H9 (cell line): Measurements from ENCODE around the gene TMEM145. TPM values are rescaled to one million over a fixed set of nuclear protein-coding genes. Genes with fewer than 3 reads are reported as not detected.

Experiments
- DNase-seq: peaks from one replicate; pipeline ENCODE4 v3.0.0-alpha.2; 2017
- H2AFZ ChIP-seq: one replicate; pipeline ENCODE4 v1.6.1; 2013; ENCODE audit warnings: mild to moderate bottlenecking, low read length, control low read depth, moderate library complexity
- H2AK5ac ChIP-seq: 2 replicates; pipeline ENCODE4 v1.6.1; 2013; ENCODE audit warnings: low read length, control low read depth, mixed read lengths; ENCODE audit not compliant: insufficient read length
- H2BK120ac ChIP-seq: one replicate; pipeline ENCODE4 v1.6.1; 2013; ENCODE audit warnings: low read depth, mild to moderate bottlenecking, low read length, control low read depth, inconsistent platforms; ENCODE audit not compliant: poor library complexity, severe bottlenecking
- H2BK12ac ChIP-seq: 2 replicates; pipeline ENCODE4 v1.6.1; 2013; ENCODE audit warnings: low read length, control low read depth, mixed read lengths, low read depth; ENCODE audit not compliant: insufficient read length
- H2BK15ac ChIP-seq: 2 replicates; pipeline ENCODE4 v1.6.1; 2013; ENCODE audit warnings: low read depth, low read length, control low read depth
- H2BK20ac ChIP-seq: one replicate; pipeline ENCODE4 v1.6.1; 2013; ENCODE audit warnings: low read depth, mild to moderate bottlenecking, low read length, control low read depth, inconsistent platforms; ENCODE audit not compliant: poor library complexity, severe bottlenecking
- H2BK5ac ChIP-seq: 2 replicates; pipeline ENCODE4 v1.6.1; 2013; ENCODE audit warnings: low read length, control low read depth, mixed read lengths; ENCODE audit not compliant: insufficient read length
- H3K14ac ChIP-seq: 2 replicates; pipeline ENCODE4 v1.6.1; 2013; ENCODE audit warnings: low read length, control low read depth; ENCODE audit not compliant: insufficient read depth
- H3K18ac ChIP-seq: 2 replicates; pipeline ENCODE4 v1.6.1; 2013; ENCODE audit warnings: low read depth, mild to moderate bottlenecking, mixed read lengths, low read length, control low read depth; ENCODE audit not compliant: insufficient read length
- H3K23ac ChIP-seq: 2 replicates; pipeline ENCODE4 v1.6.1; 2013; ENCODE audit warnings: low read length, control low read depth, mixed read lengths, low read depth; ENCODE audit not compliant: insufficient read length
- H3K23me2 ChIP-seq: 2 replicates; pipeline ENCODE4 v1.6.1; 2013; ENCODE audit warnings: low read depth, mild to moderate bottlenecking, mixed read lengths, low read length, control low read depth; ENCODE audit not compliant: insufficient read length, poor library complexity, severe bottlenecking
- H3K27ac ChIP-seq: 2 replicates; pipeline ENCODE4 v1.5.1; 2013; ENCODE audit warnings: low read length, control low read depth, mixed read lengths, low read depth; ENCODE audit not compliant: insufficient read length
- H3K27me3 ChIP-seq: 2 replicates; pipeline ENCODE4 v1.6.1; 2013; ENCODE audit warnings: low read length, control low read depth, inconsistent platforms; ENCODE audit not compliant: insufficient read depth
- H3K4ac ChIP-seq: 2 replicates; pipeline ENCODE4 v1.6.1; 2013; ENCODE audit warnings: low read depth, mild to moderate bottlenecking, control low read depth, inconsistent platforms, low read length, moderate library complexity
- H3K4me1 ChIP-seq: 2 replicates; pipeline ENCODE4 v1.6.1; 2013; ENCODE audit warnings: low read length, control low read depth, inconsistent platforms; ENCODE audit not compliant: insufficient read depth
- H3K4me2 ChIP-seq: 2 replicates; pipeline ENCODE4 v1.6.1; 2013; ENCODE audit warnings: low read length, control low read depth, mixed read lengths; ENCODE audit not compliant: insufficient read length, insufficient read depth
- H3K56ac ChIP-seq: 2 replicates; pipeline ENCODE4 v1.6.1; 2013; ENCODE audit warnings: low read depth, mild to moderate bottlenecking, mixed read lengths, low read length, control low read depth; ENCODE audit not compliant: insufficient read length
- H3K79me1 ChIP-seq: 2 replicates; pipeline ENCODE4 v1.6.1; 2013; ENCODE audit warnings: low read depth, mild to moderate bottlenecking, moderate library complexity, low read length, control low read depth, inconsistent platforms; ENCODE audit not compliant: insufficient read depth, poor library complexity, severe bottlenecking
- H3K79me2 ChIP-seq: 2 replicates; pipeline ENCODE4 v1.6.1; 2013; ENCODE audit warnings: low read length, control low read depth, inconsistent platforms; ENCODE audit not compliant: insufficient read depth
- H3K9ac ChIP-seq: 2 replicates; pipeline ENCODE4 v1.6.1; 2013; ENCODE audit warnings: low read length, control low read depth, mixed read lengths; ENCODE audit not compliant: insufficient read length; ENCODE audit errors: extremely low read depth
- H3K9me3 ChIP-seq: one replicate; pipeline ENCODE4 v1.6.1; 2013; ENCODE audit warnings: low read depth, low read length, inconsistent platforms; ENCODE audit not compliant: control insufficient read depth
- H3T11ph ChIP-seq: one replicate; pipeline ENCODE4 v1.6.1; 2013; ENCODE audit warnings: mild to moderate bottlenecking, low read length, control low read depth, inconsistent platforms
- H4K20me1 ChIP-seq: one replicate; pipeline ENCODE4 v1.6.1; 2013; ENCODE audit not compliant: control insufficient read depth, insufficient read length, insufficient read depth
- H4K5ac ChIP-seq: 2 replicates; pipeline ENCODE4 v1.6.1; 2013; ENCODE audit warnings: low read depth, mild to moderate bottlenecking, mixed read lengths, low read length, control low read depth; ENCODE audit not compliant: insufficient read length
- H4K8ac ChIP-seq: replicated peaks from 2 replicates; pipeline ENCODE4 v1.6.1; 2013; ENCODE audit warnings: low read length, control low read depth, mixed read lengths, low read depth; ENCODE audit not compliant: insufficient read length
- H4K91ac ChIP-seq: 2 replicates; pipeline ENCODE4 v1.6.1; 2013; ENCODE audit warnings: low read depth, mild to moderate bottlenecking, moderate library complexity, mixed read lengths, low read length, control low read depth; ENCODE audit not compliant: insufficient read length
- H3K27ac Mint-ChIP-seq, 3 experiments: 2 replicates in 2 of 3; 3 replicates in 1 of 3; pipeline ENCODE4 v1.8.0; 2020 to 2021; ENCODE audit warnings: mixed read lengths in 3 of 3, mild to moderate bottlenecking in 1 of 3, moderate library complexity in 1 of 3
- H3K27me3 Mint-ChIP-seq: 2 replicates; pipeline ENCODE4 v1.8.0; 2021; ENCODE audit warnings: low read depth, mild to moderate bottlenecking, moderate library complexity, mixed read lengths
- H3K36me3 Mint-ChIP-seq, 3 experiments: 2 replicates in 2 of 3; 3 replicates in 1 of 3; pipeline ENCODE4 v1.8.0; 2020 to 2021; ENCODE audit warnings: low read depth in 3 of 3, mixed read lengths in 3 of 3; ENCODE audit not compliant: insufficient read depth in 1 of 3
- H3K4me1 Mint-ChIP-seq, 2 experiments: 2 replicates each; pipeline ENCODE4 v1.8.0; 2020; ENCODE audit warnings: mixed read lengths in 2 of 2
- H3K4me3 Mint-ChIP-seq, 2 experiments: 2 replicates in 1 of 2; 3 replicates in 1 of 2; pipeline ENCODE4 v1.8.0; 2020 to 2021; ENCODE audit warnings: mild to moderate bottlenecking in 2 of 2, mixed read lengths in 2 of 2, moderate library complexity in 1 of 2
- H3K9me3 Mint-ChIP-seq, 2 experiments: 2 replicates in 1 of 2; 3 replicates in 1 of 2; pipeline ENCODE4 v1.8.0; 2020; ENCODE audit warnings: mild to moderate bottlenecking in 2 of 2, mixed read lengths in 2 of 2, moderate library complexity in 1 of 2
- CTCF ChIP-seq: fragments of 200-600 bp; sonication (generic); conservative IDR thresholded peaks from 3 replicates; pipeline ENCODE4 v1.8.0; 2021; ENCODE audit warnings: antibody characterized with exemption, mild to moderate bottlenecking
- WGBS: extraction: QIAGEN DNeasy Blood & Tissue Kit; methylation state at CpG from one replicate; pipeline ENCODE4 v1.1.7; 2013; ENCODE audit warnings: missing lambda C conversion rate, low lambda C conversion rate, mixed read lengths; ENCODE audit not compliant: insufficient read length; ENCODE audit errors: extremely low coverage; 5-methylcytosine and 5-hydroxymethylcytosine counted together
- total RNA-seq: library from RNA; stranded (reverse); gene quantifications from 2 replicates; pipeline ENCODE4 v1.2.1, GENCODE V29; 2021

TMEM145 gene
- total RNA-seq, 1 experiment from 2014 or later = 4.5 TPM

- Mint-ChIP-seq H3K4me1 (no peaks in the 10 kb centered on the region), H3K27ac (no peak overlapping the region), H3K27me3 (no peaks in the 10 kb centered on the region), H3K36me3 (peaks cover 5 to 31% (median 20%) of the 10 kb centered on the region in 3 experiments; a peak in 6 of 7 replicates), H3K9me3 (no peaks in the 10 kb centered on the region), H3K4me3 (no peak overlapping the region)
- H3K9ac ChIP-seq = no peak overlapping the region
- H3K27ac ChIP-seq = no peak overlapping the region
- H4K8ac ChIP-seq = no peak overlapping the region
- H2AFZ ChIP-seq = no peak overlapping the region
- H2BK120ac ChIP-seq = no peak overlapping the region
- no peaks in the 10 kb centered on the region for H3K4me1 ChIP-seq
- H3K79me1 ChIP-seq = no peaks in the 10 kb centered on the region
- no peaks in the 10 kb centered on the region for H4K20me1 ChIP-seq
- no peak overlapping the region for H4K5ac ChIP-seq
- no peak overlapping the region for H3K56ac ChIP-seq
- H3K18ac ChIP-seq = no peak overlapping the region
- no CpG with 5 or more reads among the region's 18 CpGs for WGBS
- H3K9me3 ChIP-seq = no peaks in the 10 kb centered on the region
- no peak overlapping the region for H2AK5ac ChIP-seq
- H3K4me2 ChIP-seq = no peak overlapping the region
- H3K23ac ChIP-seq = no peak overlapping the region
- DNase-seq = no peak
- no peak overlapping the region for H2BK12ac ChIP-seq
- no peak overlapping the region for H3T11ph ChIP-seq
- H3K14ac ChIP-seq = no peak overlapping the region
- H3K4ac ChIP-seq = no peak overlapping the region
- H2BK20ac ChIP-seq = no peak overlapping the region
- no peaks in the 10 kb centered on the region for H3K23me2 ChIP-seq
- no peak for TF ChIP-seq CTCF
- no peaks in the 10 kb centered on the region for H3K27me3 ChIP-seq
- H4K91ac ChIP-seq = no peak overlapping the region
- H3K79me2 ChIP-seq = no peaks in the 10 kb centered on the region
- H2BK5ac ChIP-seq = no peak overlapping the region
- no peak overlapping the region for H2BK15ac ChIP-seq
These were observed 31.3 kb downstream of the TMEM145 start for GRCh38 chr19:42344336-42344893.
